ENCODE results near the gene HM13.
"Not testable (repeated sequence)": the region's sequence is repeated elsewhere in the genome, so short reads cannot be mapped to it uniquely, and the experiment has no call there.

HM13 gene

GRCh38 chr20:31543966-31544598, 29.8 kb downstream of the HM13 start:
- peaks cover 19% of the 10 kb centered on the region; the same call in 1 of the 2 replicates for H3K36me3 ChIP-seq (ENCODE audit: insufficient read depth, low read length)
- no peaks in the 10 kb centered on the region; the same call in 1 of the 2 replicates for H3K4me1 ChIP-seq (ENCODE audit: insufficient read depth, low read length)
- H3K9ac ChIP-seq (ENCODE audit: low read depth, low read length): no peak overlapping the region
- H3K9me3 ChIP-seq (ENCODE audit: control insufficient read depth, insufficient read depth, low read length): no peaks in the 10 kb centered on the region

GRCh38 chr20:31544600-31544999, 30.4 kb downstream of the HM13 start:
- Histone ChIP-seq H3K4me1 (ENCODE audit: insufficient read depth, low read length) (no peaks in the 10 kb centered on the region; the same call in 1 of the 2 replicates), H3K9me3 (ENCODE audit: control insufficient read depth, insufficient read depth, low read length) (no peaks in the 10 kb centered on the region), H3K9ac (ENCODE audit: low read depth, low read length) (no peak overlapping the region), H3K36me3 (ENCODE audit: insufficient read depth, low read length) (peaks cover 23% of the 10 kb centered on the region; the same call in 1 of the 2 replicates)

GRCh38 chr20:31545621-31546040, 31.4 kb downstream of the HM13 start:
- H3K36me3 ChIP-seq (ENCODE audit: insufficient read depth, low read length): peaks cover 20% of the 10 kb centered on the region; the same call in 1 of the 2 replicates
- not testable (repeated sequence) for H3K9ac ChIP-seq (ENCODE audit: low read depth, low read length); H3K9me3 ChIP-seq (ENCODE audit: control insufficient read depth, insufficient read depth, low read length); H3K4me1 ChIP-seq (ENCODE audit: insufficient read depth, low read length)

DNA sequence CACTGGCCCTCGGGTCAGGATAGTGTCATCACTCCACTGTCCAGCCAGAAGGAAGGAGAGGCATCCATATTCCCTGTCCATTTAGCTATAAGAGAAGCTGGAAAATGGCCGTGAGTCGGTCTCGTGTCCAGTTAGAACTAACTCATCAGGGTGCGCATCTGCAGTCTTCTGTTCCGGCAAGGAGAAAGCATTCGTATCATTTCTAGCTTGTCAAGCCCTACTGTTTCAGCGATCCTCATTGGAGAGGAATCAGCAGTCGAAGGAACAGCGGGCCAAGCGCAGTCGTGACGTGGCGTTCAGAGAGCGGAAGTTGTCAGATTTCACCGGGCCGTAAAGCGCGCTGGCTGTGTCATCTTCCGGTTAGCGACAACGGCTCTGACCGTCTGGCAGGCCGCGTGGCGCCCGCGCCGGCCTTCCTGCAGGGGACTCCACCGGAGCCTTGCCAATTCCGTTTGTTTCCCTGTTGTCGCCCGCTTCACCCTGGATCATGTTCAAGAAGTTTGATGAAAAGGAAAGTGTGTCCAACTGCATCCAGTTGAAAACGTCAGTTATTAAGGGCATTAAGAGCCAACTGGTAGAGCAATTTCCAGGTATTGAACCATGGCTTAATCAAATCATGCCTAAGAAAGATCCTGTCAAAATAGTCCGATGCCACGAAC, 32.9 kb downstream of the HM13 start:
- no peaks in the 10 kb centered on the region; the same call in 1 of the 2 replicates for H3K4me1 ChIP-seq (ENCODE audit: insufficient read depth, low read length)
- H3K9me3 ChIP-seq (ENCODE audit: control insufficient read depth, insufficient read depth, low read length): no peaks in the 10 kb centered on the region
- H3K36me3 ChIP-seq (ENCODE audit: insufficient read depth, low read length): peaks cover 21% of the 10 kb centered on the region
- H3K9ac ChIP-seq (ENCODE audit: low read depth, low read length): peak overlapping the region; percentile 57

DNA sequence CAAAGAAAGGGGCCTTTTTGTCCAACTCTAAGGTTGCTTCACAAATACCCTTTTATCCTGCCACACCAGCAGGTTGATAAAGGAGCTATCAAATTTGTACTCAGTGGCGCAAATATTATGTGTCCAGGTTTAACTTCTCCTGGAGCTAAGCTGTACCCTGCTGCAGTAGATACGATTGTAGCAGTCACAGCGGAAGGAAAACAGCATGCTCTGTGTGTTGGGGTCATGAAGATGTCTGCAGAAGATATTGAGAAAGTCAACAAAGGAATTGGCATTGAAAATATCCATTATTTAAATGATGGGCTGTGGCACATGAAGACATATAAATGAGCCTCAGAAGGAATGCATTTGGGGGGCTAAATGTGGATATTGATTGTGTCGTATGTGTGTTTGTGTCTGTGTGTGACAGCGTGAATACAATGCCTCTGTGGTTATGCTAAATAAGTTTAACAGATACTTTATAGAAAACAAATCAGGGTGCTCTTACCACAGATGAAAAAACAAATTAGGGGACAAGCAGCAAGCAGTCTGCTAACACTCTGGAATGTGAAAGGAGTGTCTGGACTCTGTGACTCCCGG, 33.6 kb downstream of the HM13 start:
- Histone ChIP-seq H3K9ac (ENCODE audit: low read depth, low read length) (peak overlapping the region; percentile 57), H3K4me1 (ENCODE audit: insufficient read depth, low read length) (no peaks in the 10 kb centered on the region; the same call in 1 of the 2 replicates), H3K9me3 (ENCODE audit: control insufficient read depth, insufficient read depth, low read length) (no peaks in the 10 kb centered on the region), H3K36me3 (ENCODE audit: insufficient read depth, low read length) (peaks cover 21% of the 10 kb centered on the region)

- Histone ChIP-seq H3K9me3 (ENCODE audit: control insufficient read depth, insufficient read depth, low read length) (no peaks in the 10 kb centered on the region), H3K4me1 (ENCODE audit: insufficient read depth, low read length) (no peaks in the 10 kb centered on the region; the same call in 1 of the 2 replicates), H3K36me3 (ENCODE audit: insufficient read depth, low read length) (peaks cover 26% of the 10 kb centered on the region), H3K9ac (ENCODE audit: low read depth, low read length) (no peak overlapping the region)
Observed at GRCh38 chr20:31548820-31549512, 34.7 kb downstream of the HM13 start.

- Histone ChIP-seq H3K36me3 (ENCODE audit: insufficient read depth, low read length) (peaks cover 28% of the 10 kb centered on the region), H3K9me3 (ENCODE audit: control insufficient read depth, insufficient read depth, low read length) (no peaks in the 10 kb centered on the region), H3K9ac (ENCODE audit: low read depth, low read length) (no peak overlapping the region), H3K4me1 (ENCODE audit: insufficient read depth, low read length) (no peaks in the 10 kb centered on the region; the same call in 1 of the 2 replicates)
Observed at GRCh38 chr20:31549513-31549880, 35.3 kb downstream of the HM13 start.

GRCh38 chr20:31550099-31550498, 35.9 kb downstream of the HM13 start:
- Histone ChIP-seq H3K9me3 (ENCODE audit: control insufficient read depth, insufficient read depth, low read length) (no peaks in the 10 kb centered on the region), H3K36me3 (ENCODE audit: insufficient read depth, low read length) (peaks cover 28% of the 10 kb centered on the region), H3K4me1 (ENCODE audit: insufficient read depth, low read length) (no peaks in the 10 kb centered on the region; the same call in 1 of the 2 replicates), H3K9ac (ENCODE audit: low read depth, low read length) (no peak overlapping the region)

GRCh38 chr20:31551163-31552081, 37.2 kb downstream of the HM13 start:
- H3K9me3 ChIP-seq (ENCODE audit: control insufficient read depth, insufficient read depth, low read length): no peaks in the 10 kb centered on the region
- H3K4me1 ChIP-seq (ENCODE audit: insufficient read depth, low read length): no peaks in the 10 kb centered on the region; the same call in 1 of the 2 replicates
- H3K9ac ChIP-seq (ENCODE audit: low read depth, low read length): no peak overlapping the region
- H3K36me3 ChIP-seq (ENCODE audit: insufficient read depth, low read length): peaks cover 28% of the 10 kb centered on the region

- peaks cover 5% of the 10 kb centered on the region for H3K4me1 ChIP-seq (ENCODE audit: insufficient read depth, low read length)
- no peaks in the 10 kb centered on the region for H3K9me3 ChIP-seq (ENCODE audit: control insufficient read depth, insufficient read depth, low read length)
- peaks cover 14% of the 10 kb centered on the region for H3K36me3 ChIP-seq (ENCODE audit: insufficient read depth, low read length)
- H3K9ac ChIP-seq (ENCODE audit: low read depth, low read length): no peak overlapping the region
Observed at GRCh38 chr20:31555203-31555775, 41.0 kb downstream of the HM13 start.

GRCh38 chr20:31559704-31560093, 45.5 kb downstream of the HM13 start:
- H3K4me1 ChIP-seq (ENCODE audit: insufficient read depth, low read length): peaks cover 12% of the 10 kb centered on the region
- no peaks in the 10 kb centered on the region for H3K9me3 ChIP-seq (ENCODE audit: control insufficient read depth, insufficient read depth, low read length)
- no peak overlapping the region for H3K9ac ChIP-seq (ENCODE audit: low read depth, low read length)
- H3K36me3 ChIP-seq (ENCODE audit: insufficient read depth, low read length): peaks cover 21% of the 10 kb centered on the region

DNA sequence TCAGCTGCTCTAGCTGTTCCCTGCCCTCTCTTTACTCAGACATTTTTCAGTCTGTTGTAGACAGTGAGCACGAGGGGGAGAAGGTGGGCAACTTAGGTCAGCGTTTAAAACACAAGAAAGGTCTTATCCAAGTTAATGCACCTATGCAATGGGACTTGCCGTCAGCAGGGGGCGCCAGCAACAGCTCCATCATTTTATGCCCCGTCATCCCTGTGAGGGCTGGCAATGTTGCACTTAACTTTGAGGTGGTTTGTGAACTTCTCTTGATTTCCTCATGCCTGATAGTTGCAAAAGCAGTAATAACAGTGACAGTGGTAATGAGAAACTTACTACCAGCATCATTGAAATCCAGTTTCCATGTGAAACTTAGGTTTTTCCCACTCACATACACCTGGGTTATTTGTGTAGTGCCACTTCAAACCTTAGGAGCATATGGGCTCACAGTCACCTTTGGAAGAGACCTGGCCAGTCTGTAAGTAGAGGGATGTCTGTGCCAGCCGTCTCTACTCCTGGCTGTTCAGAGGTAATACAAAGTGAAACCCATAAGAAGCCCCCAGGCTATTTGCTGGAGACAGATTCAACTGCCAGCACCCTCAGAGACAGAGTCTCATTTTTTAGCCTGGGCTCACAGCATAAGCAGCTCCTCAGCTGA, 46.0 kb downstream of the HM13 start:
- no peak overlapping the region for H3K9ac ChIP-seq (ENCODE audit: low read depth, low read length)
- no peaks in the 10 kb centered on the region for H3K9me3 ChIP-seq (ENCODE audit: control insufficient read depth, insufficient read depth, low read length)
- peaks cover 12% of the 10 kb centered on the region for H3K4me1 ChIP-seq (ENCODE audit: insufficient read depth, low read length)
- peaks cover 21% of the 10 kb centered on the region for H3K36me3 ChIP-seq (ENCODE audit: insufficient read depth, low read length)

Data from ES-I3 (cell line).